WTC11 (cell line): ENCODE results near the gene ALDH5A1. TPM values are rescaled to one million over a fixed set of nuclear protein-coding genes. Genes with fewer than 3 reads are reported as not detected.
"Not testable (repeated sequence)": the region's sequence is repeated elsewhere in the genome, so short reads cannot be mapped to it uniquely, and the experiment has no call there.

Source experiments
- ATAC-seq: fragments of 200-7000 bp; cut with Tn5 transposase; 2 replicates; pipeline ENCODE4 v1.10.0; 2021; ENCODE audit warnings: mild to moderate bottlenecking, moderate library complexity
- CTCF ChIA-PET: fragments of 300-600 bp; sonication (Branson Sonifier 250); formaldehyde crosslinking; loops from one replicate; lab custom pipeline; 2021; ENCODE audit warnings: antibody characterized with exemption; lab: Charles Lee
- POLR2A ChIA-PET: fragments of 350-600 bp; sonication (Branson Sonifier 250); formaldehyde crosslinking; loops from one replicate; lab custom pipeline; 2021; ENCODE audit warnings: antibody characterized with exemption; lab: Charles Lee
- DNase-seq: peaks from one replicate; pipeline ENCODE4 v3.0.0; 2021; ENCODE audit warnings: low spot score
- H3K27ac Mint-ChIP-seq: 2 replicates; pipeline ENCODE4 v1.8.0; 2021; ENCODE audit warnings: mixed read lengths
- H3K27me3 Mint-ChIP-seq: 2 replicates; pipeline ENCODE4 v1.8.0; 2021; ENCODE audit warnings: low read depth, mild to moderate bottlenecking, moderate library complexity, mixed read lengths
- H3K36me3 Mint-ChIP-seq: 2 replicates; pipeline ENCODE4 v1.8.0; 2021; ENCODE audit warnings: mixed read lengths
- H3K4me1 Mint-ChIP-seq: 2 replicates; pipeline ENCODE4 v1.8.0; 2022; ENCODE audit warnings: mixed read lengths
- H3K4me3 Mint-ChIP-seq: 2 replicates; pipeline ENCODE4 v1.8.0; 2021; ENCODE audit warnings: mild to moderate bottlenecking, moderate library complexity, mixed read lengths
- H3K9me3 Mint-ChIP-seq: 2 replicates; pipeline ENCODE4 v1.8.0; 2021; ENCODE audit warnings: mixed read lengths
- ELF4 ChIP-seq: sonication (generic); formaldehyde crosslinking; IDR thresholded peaks from 2 replicates; pipeline ENCODE4 v1.8.1; 2022; ENCODE audit warnings: low read depth, mild to moderate bottlenecking, moderate library complexity, missing genetic modification reagents
- FOXJ3 ChIP-seq: sonication (generic); formaldehyde crosslinking; IDR thresholded peaks from 2 replicates; pipeline ENCODE4 v1.9.0; 2021; ENCODE audit warnings: missing genetic modification reagents, mild to moderate bottlenecking, borderline replicate concordance
- FOXP1 ChIP-seq: sonication (generic); formaldehyde crosslinking; IDR thresholded peaks from 2 replicates; pipeline ENCODE4 v1.8.0; 2022; ENCODE audit warnings: missing genetic modification reagents, mild to moderate bottlenecking, moderate library complexity, borderline replicate concordance
- GABPB1 ChIP-seq: sonication (generic); formaldehyde crosslinking; IDR thresholded peaks from 2 replicates; pipeline ENCODE4 v1.8.1; 2023; ENCODE audit warnings: mild to moderate bottlenecking, missing genetic modification reagents
- JAZF1 ChIP-seq: fragments of 250-450 bp; sonication (Bioruptor Pico); IDR thresholded peaks from 2 replicates; pipeline ENCODE4 v1.9.0; 2021; ENCODE audit warnings: moderate library complexity, mild to moderate bottlenecking, inconsistent platforms
- NFATC4 ChIP-seq: fragments of 250-450 bp; sonication (Bioruptor Pico); IDR thresholded peaks from 2 replicates; pipeline ENCODE4 v1.9.0; 2021; ENCODE audit warnings: mild to moderate bottlenecking
- NR2C2 ChIP-seq: sonication (generic); formaldehyde crosslinking; IDR thresholded peaks from 2 replicates; pipeline ENCODE4 v1.8.0; 2022; ENCODE audit warnings: mild to moderate bottlenecking, missing genetic modification reagents
- PRDM15 ChIP-seq: sonication (generic); formaldehyde crosslinking; IDR thresholded peaks from 2 replicates; pipeline ENCODE4 v1.8.0; 2022; ENCODE audit warnings: missing genetic modification reagents
- RORB ChIP-seq: fragments of 250-450 bp; sonication (Bioruptor Pico); IDR thresholded peaks from 2 replicates; pipeline ENCODE4 v1.9.0; 2021; ENCODE audit warnings: mild to moderate bottlenecking
- ZBTB21 ChIP-seq: sonication (generic); formaldehyde crosslinking; IDR thresholded peaks from 2 replicates; pipeline ENCODE4 v1.8.1; 2023; ENCODE audit warnings: mild to moderate bottlenecking, missing genetic modification reagents, borderline replicate concordance
- ZNF219 ChIP-seq: sonication (generic); formaldehyde crosslinking; IDR thresholded peaks from 2 replicates; pipeline ENCODE4 v1.8.0; 2023; ENCODE audit warnings: missing genetic modification reagents, mild to moderate bottlenecking, borderline replicate concordance
- ZNF232 ChIP-seq: sonication (generic); formaldehyde crosslinking; IDR thresholded peaks from 2 replicates; pipeline ENCODE4 v1.8.0; 2022; ENCODE audit warnings: mild to moderate bottlenecking, missing genetic modification reagents
- ZSCAN18 ChIP-seq: fragments of 250-450 bp; sonication (Bioruptor Pico); IDR thresholded peaks from 2 replicates; pipeline ENCODE4 v2.1.2; 2022; ENCODE audit warnings: mild to moderate bottlenecking, moderate library complexity
- total RNA-seq: library from RNA; stranded (reverse); gene quantifications from 3 replicates; pipeline ENCODE4 v1.2.3, GENCODE V29; 2021
- TF ChIP-seq, protein P1 (sequence below): sonication (generic); formaldehyde crosslinking; IDR thresholded peaks from 2 replicates; pipeline ENCODE4 v1.8.1; 2022; ENCODE audit warnings: mild to moderate bottlenecking, moderate library complexity, missing genetic modification reagents
- TF ChIP-seq, protein P2 (sequence below): sonication (generic); formaldehyde crosslinking; IDR thresholded peaks from 2 replicates; pipeline ENCODE4 v1.8.1; 2023; ENCODE audit warnings: mild to moderate bottlenecking, missing genetic modification reagents
- TF ChIP-seq, protein P3 (sequence below): sonication (generic); formaldehyde crosslinking; IDR thresholded peaks from 2 replicates; pipeline ENCODE4 v1.8.1; 2023; ENCODE audit warnings: mild to moderate bottlenecking, missing genetic modification reagents, moderate library complexity

The ALDH5A1 gene
- total RNA-seq, 1 experiment from 2014 or later = 5.1 TPM

DNA sequence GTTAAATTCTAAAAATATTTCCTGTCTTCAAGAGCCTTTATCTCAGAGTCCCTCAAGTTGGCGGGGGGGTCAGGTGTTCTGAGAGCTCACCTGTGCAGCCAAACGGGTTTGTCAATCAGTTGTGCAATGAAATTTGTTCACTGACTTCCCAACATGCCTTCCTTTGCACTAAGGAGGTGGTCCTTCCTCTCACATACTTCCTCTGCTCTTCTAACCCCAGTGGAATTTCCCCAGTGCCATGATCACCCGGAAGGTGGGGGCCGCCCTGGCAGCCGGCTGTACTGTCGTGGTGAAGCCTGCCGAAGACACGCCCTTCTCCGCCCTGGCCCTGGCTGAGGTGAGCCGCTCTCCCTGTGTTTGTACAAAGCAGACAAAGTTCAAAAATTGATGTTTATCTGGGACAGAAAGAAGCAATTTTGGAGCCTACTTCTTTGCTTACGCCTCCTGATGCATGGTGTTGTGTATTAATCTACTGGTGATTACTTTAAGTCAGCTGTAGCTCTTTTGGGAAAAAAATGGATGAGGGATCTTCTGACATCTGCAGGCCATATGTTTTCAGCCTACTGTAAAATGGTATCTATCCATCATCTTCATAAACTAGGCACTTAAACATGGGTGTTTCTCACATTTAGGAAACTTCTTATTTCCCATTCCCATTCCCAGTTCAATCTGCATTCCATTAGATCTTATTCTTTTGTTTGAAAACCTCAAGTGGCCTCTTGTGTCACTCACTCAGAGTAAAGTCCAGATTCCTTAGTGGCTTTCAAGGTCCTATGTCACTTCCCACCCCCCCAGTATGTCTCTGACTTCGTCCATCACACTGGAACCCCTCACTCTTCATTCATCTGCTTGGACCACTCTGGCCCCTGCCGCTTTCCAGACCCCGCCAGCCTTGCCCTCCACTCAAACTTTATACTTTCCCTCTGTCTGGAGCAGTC is 10.1 kb downstream of the ALDH5A1 start:
- ATAC-seq (no peak), DNase-seq (no peak)
- H3K9me3 Mint-ChIP-seq = peaks cover 10% of the 10 kb centered on the region
- H3K4me3 Mint-ChIP-seq = no peak overlapping the region
- H3K4me1 Mint-ChIP-seq = peaks cover 20% of the 10 kb centered on the region
- peaks cover 13% of the 10 kb centered on the region for H3K27me3 Mint-ChIP-seq
- H3K36me3 Mint-ChIP-seq = peaks cover 16% of the 10 kb centered on the region
- no peak overlapping the region for H3K27ac Mint-ChIP-seq
- ChIA-PET POLR2A (no interaction called here), CTCF (interaction anchor here (1.7 kb wide), 1 partner anchor 10 kb away, joined by 5 read pairs; the partner anchor contains the start of gene ALDH5A1)
- TF ChIP-seq FOXP1 (CRISPR knock-in tag) (no peak), GABPB1 (CRISPR knock-in tag) (peak; percentile 52; the same call in 1 of the 2 replicates)

DNA sequence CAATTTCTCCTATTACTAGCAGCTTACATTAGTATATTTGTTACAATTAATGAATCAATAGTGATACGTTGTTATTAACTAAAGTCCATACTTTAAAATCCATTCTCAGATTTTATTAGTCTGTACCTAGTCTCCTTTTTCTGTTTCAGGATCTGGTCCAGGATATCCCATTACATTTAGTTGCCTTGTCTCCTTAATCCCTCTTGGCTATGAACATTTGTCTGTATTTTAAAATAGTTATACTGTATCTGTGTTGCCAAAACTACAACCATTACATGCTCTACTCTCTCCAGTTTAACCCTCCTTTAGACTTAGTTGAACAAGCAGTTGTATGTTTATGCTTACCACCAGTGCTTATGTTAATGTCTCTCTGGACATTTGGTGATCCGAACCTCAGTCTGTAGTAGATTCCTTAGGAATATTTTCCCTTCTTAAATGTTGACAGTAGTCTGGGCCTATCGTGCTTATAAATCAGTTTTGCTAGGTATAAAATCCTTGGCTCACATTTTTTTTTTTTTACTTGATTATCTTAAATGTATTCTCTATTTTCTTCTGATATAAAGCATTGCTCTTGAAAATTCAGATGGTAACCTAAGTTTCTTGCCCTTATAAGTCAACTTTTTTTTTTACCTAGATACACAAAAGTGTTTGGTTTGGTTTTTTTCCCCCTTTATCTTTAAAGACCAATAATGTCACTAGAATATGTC is 12.2 kb downstream of the ALDH5A1 start:
- no peak for ATAC-seq
- no peak for TF ChIP-seq FOXJ3 (CRISPR knock-in tag)
- TF ChIP-seq ZSCAN18 (CRISPR knock-in tag) = no peak
- TF ChIP-seq, protein P1, sequence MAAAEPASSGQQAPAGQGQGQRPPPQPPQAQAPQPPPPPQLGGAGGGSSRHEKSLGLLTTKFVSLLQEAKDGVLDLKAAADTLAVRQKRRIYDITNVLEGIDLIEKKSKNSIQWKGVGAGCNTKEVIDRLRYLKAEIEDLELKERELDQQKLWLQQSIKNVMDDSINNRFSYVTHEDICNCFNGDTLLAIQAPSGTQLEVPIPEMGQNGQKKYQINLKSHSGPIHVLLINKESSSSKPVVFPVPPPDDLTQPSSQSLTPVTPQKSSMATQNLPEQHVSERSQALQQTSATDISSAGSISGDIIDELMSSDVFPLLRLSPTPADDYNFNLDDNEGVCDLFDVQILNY (CRISPR knock-in tag) = no peak
- TF ChIP-seq ZNF219 (CRISPR knock-in tag) = no peak
- TF ChIP-seq JAZF1 = no peak
- TF ChIP-seq, protein P2, sequence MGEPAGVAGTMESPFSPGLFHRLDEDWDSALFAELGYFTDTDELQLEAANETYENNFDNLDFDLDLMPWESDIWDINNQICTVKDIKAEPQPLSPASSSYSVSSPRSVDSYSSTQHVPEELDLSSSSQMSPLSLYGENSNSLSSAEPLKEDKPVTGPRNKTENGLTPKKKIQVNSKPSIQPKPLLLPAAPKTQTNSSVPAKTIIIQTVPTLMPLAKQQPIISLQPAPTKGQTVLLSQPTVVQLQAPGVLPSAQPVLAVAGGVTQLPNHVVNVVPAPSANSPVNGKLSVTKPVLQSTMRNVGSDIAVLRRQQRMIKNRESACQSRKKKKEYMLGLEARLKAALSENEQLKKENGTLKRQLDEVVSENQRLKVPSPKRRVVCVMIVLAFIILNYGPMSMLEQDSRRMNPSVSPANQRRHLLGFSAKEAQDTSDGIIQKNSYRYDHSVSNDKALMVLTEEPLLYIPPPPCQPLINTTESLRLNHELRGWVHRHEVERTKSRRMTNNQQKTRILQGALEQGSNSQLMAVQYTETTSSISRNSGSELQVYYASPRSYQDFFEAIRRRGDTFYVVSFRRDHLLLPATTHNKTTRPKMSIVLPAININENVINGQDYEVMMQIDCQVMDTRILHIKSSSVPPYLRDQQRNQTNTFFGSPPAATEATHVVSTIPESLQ = no peak
- TF ChIP-seq GABPB1 (CRISPR knock-in tag) = no peak
- TF ChIP-seq ZBTB21 = no peak
- TF ChIP-seq ELF4 = no peak
- TF ChIP-seq, all 79 proteins: peak for 0
- Mint-ChIP-seq H3K4me1 (peaks cover 28% of the 10 kb centered on the region), H3K9me3 (peaks cover 10% of the 10 kb centered on the region), H3K27ac (no peak overlapping the region), H3K36me3 (peaks cover 16% of the 10 kb centered on the region), H3K4me3 (no peak overlapping the region), H3K27me3 (peaks cover 28% of the 10 kb centered on the region)
- ChIA-PET POLR2A (no interaction called here), CTCF (no interaction called here)
- no peak for DNase-seq

DNA sequence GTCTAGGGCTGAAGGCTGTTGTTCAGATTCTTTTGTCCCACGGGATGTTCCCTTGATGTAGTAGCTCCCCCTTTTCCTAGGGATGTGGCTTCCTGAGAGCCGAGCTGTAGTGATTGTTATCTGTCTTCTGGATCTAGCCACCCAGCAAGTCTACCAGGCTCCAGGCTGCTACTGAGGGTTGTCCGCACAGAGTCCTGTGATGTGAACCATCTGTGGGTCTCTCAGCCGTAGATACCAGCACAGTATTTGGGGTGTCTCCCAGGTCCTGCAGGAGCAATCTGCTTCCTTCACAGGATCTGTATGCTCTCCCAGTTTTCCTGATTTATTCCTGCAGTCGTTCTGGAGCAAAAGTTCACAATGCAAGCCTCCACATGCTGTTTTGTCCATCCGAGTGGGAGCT is 17.2 kb downstream of the ALDH5A1 start:
- DNase-seq, H3K27ac Mint-ChIP-seq, H3K9me3 Mint-ChIP-seq, ATAC-seq, H3K4me3 Mint-ChIP-seq, POLR2A ChIA-PET: not testable (repeated sequence)
- Mint-ChIP-seq H3K36me3 (peaks cover 17% of the 10 kb centered on the region), H3K27me3 (peaks cover 28% of the 10 kb centered on the region), H3K4me1 (peaks cover 27% of the 10 kb centered on the region)
- CTCF ChIA-PET = interaction anchor here (0.7 to 4.4 kb wide), 3 partner anchors 9 to 244 kb away, joined by 3 to 21 read pairs (median 3); no protein-coding TSS in a partner anchor

- no peak for DNase-seq
- Mint-ChIP-seq H3K27me3 (peaks cover 23% of the 10 kb centered on the region), H3K36me3 (peaks cover 9% of the 10 kb centered on the region), H3K4me3 (no peak overlapping the region), H3K9me3 (peaks cover 6% of the 10 kb centered on the region), H3K27ac (no peak overlapping the region), H3K4me1 (peaks cover 27% of the 10 kb centered on the region)
- CTCF ChIA-PET = interaction anchor here (0.6 to 2.1 kb wide), 2 partner anchors 19 to 237 kb away, joined by 3 to 5 read pairs; partner anchors contain the start of gene ALDH5A1
- POLR2A ChIA-PET = no interaction called here
- TF ChIP-seq ZNF232 (CRISPR knock-in tag) = no peak
- TF ChIP-seq, protein P3, sequence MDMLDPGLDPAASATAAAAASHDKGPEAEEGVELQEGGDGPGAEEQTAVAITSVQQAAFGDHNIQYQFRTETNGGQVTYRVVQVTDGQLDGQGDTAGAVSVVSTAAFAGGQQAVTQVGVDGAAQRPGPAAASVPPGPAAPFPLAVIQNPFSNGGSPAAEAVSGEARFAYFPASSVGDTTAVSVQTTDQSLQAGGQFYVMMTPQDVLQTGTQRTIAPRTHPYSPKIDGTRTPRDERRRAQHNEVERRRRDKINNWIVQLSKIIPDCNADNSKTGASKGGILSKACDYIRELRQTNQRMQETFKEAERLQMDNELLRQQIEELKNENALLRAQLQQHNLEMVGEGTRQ (CRISPR knock-in tag) = no peak
- no peak for TF ChIP-seq RORB (CRISPR knock-in tag)
- TF ChIP-seq NFATC4 (CRISPR knock-in tag) = no peak
- TF ChIP-seq NR2C2 (CRISPR knock-in tag) = no peak
- TF ChIP-seq PRDM15 = no peak
- no peak for ATAC-seq
These were observed 18.8 kb downstream of the ALDH5A1 start for GRCh38 chr6:24513602-24514001.
